Gastrocnemius medialis (tissue), 4 donors: ENCODE data around the gene MRAP. TPM values are rescaled to one million over a fixed set of nuclear protein-coding genes. Genes with fewer than 3 reads are reported as not detected.

Experiments used
- ATAC-seq, 2 donors: fragments of 150-250 bp; one replicate each; pipeline ENCODE4 v1.9.1; 2016
- DNase-seq, 2 donors: peaks; one replicate each; pipeline ENCODE4 v3.0.0-alpha.2; 2019
- H3K27ac ChIP-seq, 4 donors: fragments of 200-600 bp; sonication (generic); 1 replicate in 1 of 4; 2 replicates in 3 of 4; pipeline ENCODE4 v1.5.1; 2016 to 2018; ENCODE audit warnings: mild to moderate bottlenecking in 2 of 4, moderate library complexity in 1 of 4
- H3K27me3 ChIP-seq, 3 donors: fragments of 200-600 bp; sonication (generic) in 2 of 3; 1 replicate in 1 of 3; 2 replicates in 2 of 3; pipeline versions ENCODE4 v1.5.1 to v1.6.0; 2016 to 2019; ENCODE audit warnings: mild to moderate bottlenecking in 1 of 3, moderate library complexity in 1 of 3
- H3K36me3 ChIP-seq, 2 donors: fragments of 200-600 bp; sonication (generic) in 1 of 2; one replicate each; pipeline ENCODE4 v1.5.1; 2017 to 2018
- H3K4me1 ChIP-seq, 2 donors: fragments of 200-600 bp; sonication (generic) in 1 of 2; one replicate each; pipeline ENCODE4 v1.5.1; 2016 to 2017; ENCODE audit warnings: mild to moderate bottlenecking in 2 of 2
- H3K4me3 ChIP-seq, 4 donors: fragments of 200-600 bp; sonication (generic) in 3 of 4; 1 replicate in 1 of 4; 2 replicates in 3 of 4; pipeline ENCODE4 v1.5.1; 2016 to 2019; ENCODE audit warnings: mild to moderate bottlenecking in 2 of 4
- H3K9me3 ChIP-seq, 3 donors: fragments of 200-600 bp; sonication (generic) in 2 of 3; 1 replicate in 1 of 3; 2 replicates in 2 of 3; pipeline ENCODE4 v1.5.1; 2016 to 2019
- POLR2A ChIP-seq, 2 donors: fragments of 450-650 bp; IDR thresholded peaks; one replicate each; pipeline ENCODE4 v1.6.1; 2017; ENCODE audit warnings: antibody characterized with exemption in 2 of 2, mild to moderate bottlenecking in 2 of 2, moderate library complexity in 2 of 2
- in situ Hi-C, 4 donors: fragments of 200-750 bp; cut with MboI; loops; one replicate each; pipeline versions ENCODE4 v1.15.0 to v1.8.0; 2017; ENCODE audit warnings: low sequenced_read_pairs in 4 of 4
- intact Hi-C: fragments of 100-400 bp; cut with DNase I; formaldehyde crosslinking; loops from one replicate; pipeline ENCODE4 v1.15.1; 2023; ENCODE audit warnings: low total_unique reads
- total RNA-seq, 4 donors: library from RNA; depleted of rRNA; stranded (reverse); fragments of >200 nt; gene quantifications; one replicate each; pipeline versions ENCODE4 v1.1.0 to v1.2.3, GENCODE V29; 2016
- TF ChIP-seq, protein P1 (sequence below), 5 experiments: fragments of 450-650 bp in 3 of 5; fragments of 200-600 bp in 2 of 5; sonication (generic) in 2 of 5; IDR thresholded peaks in 4 of 5; conservative IDR thresholded peaks in 1 of 5; 1 replicate in 4 of 5; 2 replicates in 1 of 5; pipeline ENCODE4 v1.5.1; 2016 to 2019; ENCODE audit warnings: antibody characterized with exemption in 5 of 5, mild to moderate bottlenecking in 3 of 5, moderate library complexity in 3 of 5

Gene MRAP
- total RNA-seq, 4 donors from 2014 or later: not detected

DNA sequence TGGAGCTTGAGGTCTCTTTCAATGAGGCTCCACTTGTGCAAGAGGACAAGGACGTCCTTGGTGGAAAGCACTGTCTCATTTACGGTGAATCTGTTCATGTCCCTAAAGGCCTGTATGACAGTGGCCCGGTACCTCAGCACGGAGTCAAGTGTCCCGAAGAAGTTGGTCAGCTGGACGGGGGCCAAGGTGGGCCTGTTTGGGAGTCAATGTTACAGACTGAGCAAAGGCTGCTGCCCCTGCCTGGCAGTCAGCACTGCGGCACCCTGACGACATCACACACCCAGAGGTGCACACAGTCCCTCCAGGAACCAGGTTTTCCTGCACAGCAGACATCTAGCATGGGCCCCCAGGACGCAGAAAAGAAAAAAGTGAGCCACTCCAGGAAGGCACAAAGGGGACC lies 19.1 kb downstream of the MRAP start:
- no peaks in the 10 kb centered on the region for H3K4me1 ChIP-seq
- no peaks in the 10 kb centered on the region for H3K9me3 ChIP-seq
- ATAC-seq (no peak), DNase-seq (no peak)
- no peaks in the 10 kb centered on the region for H3K27me3 ChIP-seq
- no peak for TF ChIP-seq POLR2A (IDR thresholded peaks at IDR 0.05)
- TF ChIP-seq, protein P1, sequence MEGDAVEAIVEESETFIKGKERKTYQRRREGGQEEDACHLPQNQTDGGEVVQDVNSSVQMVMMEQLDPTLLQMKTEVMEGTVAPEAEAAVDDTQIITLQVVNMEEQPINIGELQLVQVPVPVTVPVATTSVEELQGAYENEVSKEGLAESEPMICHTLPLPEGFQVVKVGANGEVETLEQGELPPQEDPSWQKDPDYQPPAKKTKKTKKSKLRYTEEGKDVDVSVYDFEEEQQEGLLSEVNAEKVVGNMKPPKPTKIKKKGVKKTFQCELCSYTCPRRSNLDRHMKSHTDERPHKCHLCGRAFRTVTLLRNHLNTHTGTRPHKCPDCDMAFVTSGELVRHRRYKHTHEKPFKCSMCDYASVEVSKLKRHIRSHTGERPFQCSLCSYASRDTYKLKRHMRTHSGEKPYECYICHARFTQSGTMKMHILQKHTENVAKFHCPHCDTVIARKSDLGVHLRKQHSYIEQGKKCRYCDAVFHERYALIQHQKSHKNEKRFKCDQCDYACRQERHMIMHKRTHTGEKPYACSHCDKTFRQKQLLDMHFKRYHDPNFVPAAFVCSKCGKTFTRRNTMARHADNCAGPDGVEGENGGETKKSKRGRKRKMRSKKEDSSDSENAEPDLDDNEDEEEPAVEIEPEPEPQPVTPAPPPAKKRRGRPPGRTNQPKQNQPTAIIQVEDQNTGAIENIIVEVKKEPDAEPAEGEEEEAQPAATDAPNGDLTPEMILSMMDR (IDR thresholded peaks at IDR 0.05 in 4 of 5, conservative IDR thresholded peaks at IDR 0.05 in 1 of 5): no peak
- in situ Hi-C loops (no loop called here), intact Hi-C loops (no loop called here)
- no peak overlapping the region for H3K27ac ChIP-seq
- H3K36me3 ChIP-seq: peaks cover 0 to 90% of the 10 kb centered on the region in 2 donors
- no peak overlapping the region for H3K4me3 ChIP-seq

DNA sequence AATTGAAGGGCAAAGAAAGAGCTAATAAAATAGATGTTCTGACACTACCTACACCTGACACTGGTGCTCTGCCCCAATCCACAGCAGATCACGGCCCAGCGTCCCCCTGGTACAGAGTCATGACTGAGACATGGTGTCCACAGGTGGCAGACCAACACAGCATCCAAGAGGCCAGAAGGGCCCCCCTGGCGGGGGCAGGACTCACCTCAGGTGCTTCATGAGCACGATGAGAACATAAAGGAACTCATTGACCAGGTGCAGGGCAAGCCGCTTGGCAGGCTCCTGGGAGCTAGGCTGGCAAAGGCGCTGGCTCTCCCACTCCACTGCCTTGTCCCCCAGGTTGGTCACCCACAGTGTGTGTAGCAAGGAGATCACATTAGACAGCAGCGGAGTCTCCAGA lies 20.4 kb downstream of the MRAP start:
- TF ChIP-seq, protein P1 (IDR thresholded peaks at IDR 0.05 in 4 of 5, conservative IDR thresholded peaks at IDR 0.05 in 1 of 5): no peak
- TF ChIP-seq POLR2A (IDR thresholded peaks at IDR 0.05): no peak
- no peak for ATAC-seq
- Histone ChIP-seq H3K27me3 (no peaks in the 10 kb centered on the region), H3K36me3 (peaks cover 5 to 98% of the 10 kb centered on the region in 2 donors), H3K4me3 (no peak overlapping the region), H3K4me1 (no peaks in the 10 kb centered on the region), H3K27ac (no peak overlapping the region), H3K9me3 (no peaks in the 10 kb centered on the region)
- intact Hi-C loops: no loop called here
- no peak for DNase-seq
- in situ Hi-C loops: no loop called here

DNA sequence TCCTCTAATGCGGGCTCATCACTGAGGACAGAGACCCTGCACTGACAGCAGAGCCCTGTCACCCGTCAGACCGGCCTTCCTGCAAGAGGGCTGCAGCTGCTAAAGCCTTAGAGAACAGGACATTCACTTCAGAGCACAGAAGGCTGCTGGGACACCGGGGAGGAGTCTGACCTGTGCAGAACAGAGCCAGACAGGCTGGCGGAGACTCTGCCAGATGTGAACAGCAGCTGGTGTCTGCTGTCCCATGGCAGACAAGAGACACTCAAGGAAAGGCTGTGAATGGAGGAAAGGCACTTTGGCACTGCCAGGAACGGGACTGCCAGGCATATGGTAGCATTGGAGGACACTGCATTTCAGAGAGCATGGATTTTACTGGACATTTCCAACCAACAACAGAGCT lies 21.4 kb downstream of the MRAP start:
- Histone ChIP-seq H3K4me3 (no peak overlapping the region), H3K36me3 (peaks cover 5 to 98% of the 10 kb centered on the region in 2 donors), H3K9me3 (no peaks in the 10 kb centered on the region), H3K4me1 (no peaks in the 10 kb centered on the region), H3K27me3 (no peaks in the 10 kb centered on the region), H3K27ac (no peak overlapping the region)
- ATAC-seq (no peak), DNase-seq (no peak)
- in situ Hi-C loops (no loop called here), intact Hi-C loops (no loop called here)
- no peak for TF ChIP-seq POLR2A (IDR thresholded peaks at IDR 0.05)
- TF ChIP-seq, protein P1 (IDR thresholded peaks at IDR 0.05 in 4 of 5, conservative IDR thresholded peaks at IDR 0.05 in 1 of 5): no peak

DNA sequence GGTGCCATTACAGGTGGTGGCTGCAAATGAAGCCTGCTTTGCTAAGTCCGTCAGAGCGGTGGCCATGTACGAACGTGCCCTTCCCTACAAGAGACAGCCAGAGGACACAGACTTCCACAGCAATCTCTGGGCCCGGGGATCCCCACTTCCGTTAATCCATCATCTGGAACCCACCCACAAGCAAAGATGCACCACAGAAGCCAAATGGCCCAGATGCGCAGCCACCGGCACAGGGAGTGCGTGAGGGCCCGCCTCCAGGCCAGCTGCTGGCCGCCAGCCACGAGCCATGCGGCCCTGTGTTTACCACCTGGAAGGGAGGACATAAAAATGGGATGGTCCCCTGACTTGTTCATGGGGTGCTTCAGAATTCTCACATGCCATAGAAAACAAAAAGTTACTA lies 22.1 kb downstream of the MRAP start:
- TF ChIP-seq POLR2A (IDR thresholded peaks at IDR 0.05): no peak
- TF ChIP-seq, protein P1 (IDR thresholded peaks at IDR 0.05 in 4 of 5, conservative IDR thresholded peaks at IDR 0.05 in 1 of 5): no peak
- Histone ChIP-seq H3K27ac (no peak overlapping the region), H3K36me3 (peaks cover 5 to 100% of the 10 kb centered on the region in 2 donors), H3K4me1 (no peaks in the 10 kb centered on the region), H3K9me3 (no peaks in the 10 kb centered on the region), H3K4me3 (no peak overlapping the region), H3K27me3 (no peaks in the 10 kb centered on the region)
- in situ Hi-C loops (no loop called here), intact Hi-C loops (no loop called here)
- ATAC-seq (no peak), DNase-seq (no peak)

DNA sequence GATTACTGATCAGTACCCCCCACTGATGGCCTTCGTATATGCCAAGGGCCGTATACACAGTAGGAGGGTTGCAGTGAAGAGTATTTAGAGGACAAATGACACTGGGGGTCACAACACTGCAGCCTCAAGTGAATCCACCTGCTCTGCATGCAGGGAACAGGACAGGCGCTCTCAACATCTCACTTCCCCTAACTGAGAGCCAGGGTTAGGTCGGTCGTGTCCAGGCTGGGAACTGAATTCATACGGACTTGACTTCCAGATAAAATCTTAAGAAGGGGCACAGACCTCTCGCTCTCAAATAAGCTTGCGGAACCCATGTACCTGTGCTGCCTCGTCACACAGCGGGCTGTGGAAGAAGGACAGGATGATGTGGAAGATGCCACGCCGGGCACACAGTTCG lies 22.8 kb downstream of the MRAP start:
- Histone ChIP-seq H3K4me3 (no peak overlapping the region), H3K4me1 (no peaks in the 10 kb centered on the region), H3K27ac (no peak overlapping the region), H3K27me3 (no peaks in the 10 kb centered on the region), H3K9me3 (no peaks in the 10 kb centered on the region), H3K36me3 (peaks cover 5 to 93% of the 10 kb centered on the region in 2 donors)
- no peak for DNase-seq
- intact Hi-C loops: no loop called here
- no peak for TF ChIP-seq POLR2A (IDR thresholded peaks at IDR 0.05)
- TF ChIP-seq, protein P1 (IDR thresholded peaks at IDR 0.05 in 4 of 5, conservative IDR thresholded peaks at IDR 0.05 in 1 of 5): no peak
- ATAC-seq: no peak
- in situ Hi-C loops: no loop called here
